HT-29 (cell line): Measurements from ENCODE around the gene OS9. TPM values are rescaled to one million over a fixed set of nuclear protein-coding genes. Genes with fewer than 3 reads are reported as not detected.
"Not testable (repeated sequence)": the region's sequence is repeated elsewhere in the genome, so short reads cannot be mapped to it uniquely, and the experiment has no call there.

Experiments used
- DNase-seq: peaks from one replicate; pipeline ENCODE4 v3.0.0-alpha.2; 2015; ENCODE audit warnings: low spot score
- total RNA-seq: library from RNA; depleted of rRNA; stranded (reverse); fragments of >200 nt; shearing (Covaris generic); gene quantifications from 2 replicates; pipeline ENCODE4 v1.2.3, GENCODE V29; 2014

OS9 gene
- total RNA-seq, 1 experiment from 2014 or later = 105 TPM

GRCh38 chr12:57694459-57695019, 607 bp downstream of the OS9 start:
- peak; percentile 12 for DNase-seq

GRCh38 chr12:57695770-57696432, 2.0 kb downstream of the OS9 start:
- DNase-seq = no peak

- DNase-seq = no peak
Measured at GRCh38 chr12:57697076-57697475, 3.1 kb downstream of the OS9 start.

DNA sequence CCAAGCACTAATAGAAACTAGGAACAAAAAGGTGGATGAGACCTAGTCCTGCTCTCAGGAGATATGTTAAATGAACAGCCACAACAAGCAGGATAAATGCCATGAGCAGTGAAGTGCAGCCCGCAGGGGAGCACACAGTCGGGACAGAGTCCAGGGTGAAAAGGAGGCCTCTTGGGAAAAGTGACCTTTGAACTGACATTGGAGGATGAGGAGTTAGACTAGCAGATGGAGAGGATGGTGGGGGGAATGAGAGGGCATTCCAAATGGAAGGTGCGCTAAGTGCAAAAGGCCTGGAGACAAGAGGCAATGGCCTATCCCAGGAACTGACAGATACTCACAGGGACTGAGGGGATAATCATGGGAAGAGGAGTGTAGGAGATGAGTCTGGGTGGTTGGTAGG, 4.5 kb downstream of the OS9 start:
- no peak for DNase-seq

DNA sequence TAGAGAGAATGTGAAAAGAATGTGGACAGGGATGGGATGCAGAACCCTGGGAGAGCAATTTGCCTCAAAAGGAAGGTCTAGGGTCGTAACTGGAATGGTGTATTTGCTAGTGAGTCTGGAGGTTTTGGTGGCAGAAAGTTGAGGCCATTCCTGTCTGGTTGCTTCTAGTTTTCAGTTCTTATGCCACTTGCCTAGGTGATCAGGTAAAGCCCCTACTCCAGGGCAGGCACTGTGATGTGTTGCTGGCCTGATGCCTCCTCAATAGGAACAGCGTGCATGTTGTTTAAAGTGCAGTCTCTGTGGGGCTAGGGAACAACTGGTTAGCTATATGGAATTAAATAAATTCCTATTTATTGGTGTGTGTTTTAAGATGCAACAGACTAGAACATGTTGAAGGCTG, 6.4 kb downstream of the OS9 start:
- no peak for DNase-seq

DNA sequence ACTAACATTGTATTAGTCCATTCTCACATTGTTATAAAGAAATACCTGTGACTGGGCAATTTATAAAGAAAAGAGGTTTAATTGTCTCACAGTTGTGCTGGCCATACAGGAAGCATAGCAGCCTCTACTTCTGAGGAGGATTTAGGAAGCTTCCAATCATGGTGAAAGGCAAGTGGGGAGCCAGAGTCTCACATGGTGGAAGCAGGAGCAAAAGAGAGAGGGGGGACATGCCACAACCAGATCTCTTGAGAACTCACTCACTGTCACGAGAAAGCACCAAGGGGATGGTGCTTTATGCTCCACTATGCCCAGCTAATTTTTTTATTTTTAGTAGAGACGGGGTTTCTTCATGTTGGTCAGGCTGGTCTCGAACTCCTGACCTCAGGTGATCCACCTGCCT, 13.3 kb downstream of the OS9 start:
- DNase-seq = no peak

DNA sequence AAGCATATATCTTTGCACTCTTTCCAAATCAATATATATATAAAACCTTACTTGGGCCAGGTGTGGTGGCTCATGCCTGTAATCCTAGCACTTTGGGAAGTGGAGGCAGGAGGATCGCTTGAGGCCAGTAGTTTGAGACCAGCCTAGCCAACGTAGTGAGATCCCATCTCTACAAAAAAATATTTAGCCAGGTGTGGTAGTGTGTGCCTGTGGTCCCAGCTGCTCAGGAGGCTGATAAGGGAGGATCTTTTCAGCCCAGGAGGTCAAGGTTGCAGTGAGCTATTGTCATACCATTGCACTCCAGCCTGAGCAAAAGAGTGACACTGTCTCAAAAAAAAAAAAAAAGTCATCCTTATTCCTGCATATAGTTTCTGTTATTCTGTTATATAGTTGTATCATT, 14.4 kb downstream of the OS9 start:
- no peak for DNase-seq

DNA sequence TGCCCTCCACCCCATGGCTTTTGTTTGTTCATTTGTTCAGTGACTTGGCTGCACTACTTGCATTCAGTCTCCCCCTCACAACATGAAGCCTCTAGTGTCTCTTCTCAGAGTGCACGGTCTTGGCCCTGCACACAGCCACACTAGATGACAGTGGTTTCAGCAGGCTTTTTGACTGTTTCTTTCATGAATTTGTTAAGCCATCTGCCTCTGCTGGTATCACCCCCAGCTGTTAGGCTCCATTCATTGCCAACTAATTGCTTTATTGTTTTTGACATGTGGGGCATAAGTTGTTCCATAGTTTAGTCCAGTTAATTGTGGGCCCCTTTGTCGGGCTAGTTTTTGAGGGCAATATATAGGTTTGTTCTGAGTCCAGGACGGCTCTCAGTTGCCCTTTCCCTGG, 18.8 kb downstream of the OS9 start:
- DNase-seq = no peak

- DNase-seq = no peak
Measured at GRCh38 chr12:57713209-57713608, 19.3 kb downstream of the OS9 start.

DNA sequence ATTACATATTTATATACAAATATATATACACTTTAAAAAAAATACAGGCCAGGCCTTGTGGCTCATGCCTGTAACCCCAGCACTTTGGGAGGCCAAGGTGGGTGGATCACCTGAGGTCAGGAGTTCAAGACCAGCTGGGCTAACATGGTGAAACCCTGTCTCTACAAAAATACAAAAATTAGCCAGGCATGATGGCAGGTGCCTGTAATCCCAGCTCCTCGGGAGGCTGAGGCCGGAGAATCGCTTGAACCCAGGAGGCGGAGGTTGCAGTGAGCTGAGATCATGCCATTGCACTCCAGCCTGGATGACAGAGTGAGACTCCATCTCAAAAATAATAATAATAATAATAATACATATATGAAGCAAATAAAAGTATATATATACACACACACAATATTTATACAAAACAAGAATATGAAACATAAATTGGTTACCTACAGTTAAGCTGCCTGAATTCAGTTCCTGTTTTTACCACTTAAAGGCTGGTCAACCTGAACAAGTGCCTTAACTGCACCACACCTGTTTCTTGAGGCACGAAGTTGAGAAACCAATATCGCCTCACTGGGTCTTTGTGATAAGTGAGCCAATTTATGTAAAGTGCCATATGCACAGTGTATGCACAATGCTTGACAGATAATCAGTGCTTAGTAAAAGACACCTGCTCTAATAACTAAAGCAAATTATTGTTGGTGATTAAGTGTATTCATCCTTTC, 21.3 kb downstream of the OS9 start:
- not testable (repeated sequence) for DNase-seq

- no peak for DNase-seq
Measured at GRCh38 chr12:57715786-57716185, 21.9 kb downstream of the OS9 start.

DNA sequence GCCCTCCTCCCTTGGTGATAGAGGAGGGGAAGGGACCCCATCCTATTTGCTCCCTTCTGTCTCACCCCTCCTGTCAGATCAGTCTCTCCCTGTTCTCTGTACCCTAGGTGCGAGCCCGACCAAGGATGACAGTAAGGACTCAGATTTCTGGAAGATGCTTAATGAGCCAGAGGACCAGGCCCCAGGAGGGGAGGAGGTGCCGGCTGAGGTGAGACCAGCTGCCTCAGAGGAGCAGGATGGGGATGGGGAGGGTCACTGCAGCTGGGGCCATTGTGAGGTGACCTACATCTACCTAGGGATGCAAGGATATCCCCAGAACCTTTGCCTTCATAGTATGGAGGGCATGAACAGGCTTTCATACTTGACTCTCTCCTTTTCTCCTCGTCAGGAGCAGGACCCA, 22.4 kb downstream of the OS9 start:
- DNase-seq = no peak

- DNase-seq = no peak
Measured at GRCh38 chr12:57717131-57717530, 23.2 kb downstream of the OS9 start.

GRCh38 chr12:57717846-57718640, 24.1 kb downstream of the OS9 start:
- DNase-seq = no peak

DNA sequence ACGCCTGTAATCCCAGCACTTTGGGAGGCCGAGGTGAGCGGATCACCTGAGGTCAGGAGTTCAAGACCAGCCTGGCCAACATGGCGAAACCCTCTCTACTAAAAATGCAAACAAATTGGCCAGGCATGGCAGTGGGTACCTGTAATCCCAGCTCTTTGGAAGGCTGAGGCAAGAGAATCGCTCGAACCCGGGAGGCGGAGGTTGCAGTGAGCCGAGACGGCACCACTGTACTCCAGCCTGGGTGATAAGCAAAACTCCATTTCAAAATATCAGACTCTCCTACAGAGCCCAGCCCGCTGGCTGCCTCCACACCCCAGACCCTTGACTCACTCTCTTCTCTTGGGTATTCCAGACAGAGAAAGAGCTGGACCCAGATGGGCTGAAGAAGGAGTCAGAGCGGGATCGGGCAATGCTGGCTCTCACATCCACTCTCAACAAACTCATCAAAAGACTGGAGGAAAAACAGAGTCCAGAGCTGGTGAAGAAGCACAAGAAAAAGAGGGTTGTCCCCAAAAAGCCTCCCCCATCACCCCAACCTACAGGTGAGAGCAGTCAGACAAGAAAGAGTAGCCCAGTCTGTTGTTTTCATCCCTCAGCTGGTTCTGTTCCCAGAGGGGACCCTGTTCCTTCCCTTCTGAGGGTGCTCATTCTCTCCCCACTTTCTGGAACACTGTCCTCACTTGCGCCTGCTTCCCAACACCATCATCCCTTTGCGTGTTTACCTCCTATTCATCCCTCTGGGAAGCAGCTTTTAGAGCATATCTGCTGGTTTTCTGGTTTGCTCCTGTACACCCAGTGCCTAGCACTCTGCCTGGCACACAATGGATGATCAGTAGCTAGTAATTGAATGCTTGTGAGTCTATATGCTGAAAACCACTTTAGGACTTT, 25.0 kb downstream of the OS9 start:
- no peak for DNase-seq

- DNase-seq = no peak
Measured at GRCh38 chr12:57719777-57720605, 26.1 kb downstream of the OS9 start.

DNA sequence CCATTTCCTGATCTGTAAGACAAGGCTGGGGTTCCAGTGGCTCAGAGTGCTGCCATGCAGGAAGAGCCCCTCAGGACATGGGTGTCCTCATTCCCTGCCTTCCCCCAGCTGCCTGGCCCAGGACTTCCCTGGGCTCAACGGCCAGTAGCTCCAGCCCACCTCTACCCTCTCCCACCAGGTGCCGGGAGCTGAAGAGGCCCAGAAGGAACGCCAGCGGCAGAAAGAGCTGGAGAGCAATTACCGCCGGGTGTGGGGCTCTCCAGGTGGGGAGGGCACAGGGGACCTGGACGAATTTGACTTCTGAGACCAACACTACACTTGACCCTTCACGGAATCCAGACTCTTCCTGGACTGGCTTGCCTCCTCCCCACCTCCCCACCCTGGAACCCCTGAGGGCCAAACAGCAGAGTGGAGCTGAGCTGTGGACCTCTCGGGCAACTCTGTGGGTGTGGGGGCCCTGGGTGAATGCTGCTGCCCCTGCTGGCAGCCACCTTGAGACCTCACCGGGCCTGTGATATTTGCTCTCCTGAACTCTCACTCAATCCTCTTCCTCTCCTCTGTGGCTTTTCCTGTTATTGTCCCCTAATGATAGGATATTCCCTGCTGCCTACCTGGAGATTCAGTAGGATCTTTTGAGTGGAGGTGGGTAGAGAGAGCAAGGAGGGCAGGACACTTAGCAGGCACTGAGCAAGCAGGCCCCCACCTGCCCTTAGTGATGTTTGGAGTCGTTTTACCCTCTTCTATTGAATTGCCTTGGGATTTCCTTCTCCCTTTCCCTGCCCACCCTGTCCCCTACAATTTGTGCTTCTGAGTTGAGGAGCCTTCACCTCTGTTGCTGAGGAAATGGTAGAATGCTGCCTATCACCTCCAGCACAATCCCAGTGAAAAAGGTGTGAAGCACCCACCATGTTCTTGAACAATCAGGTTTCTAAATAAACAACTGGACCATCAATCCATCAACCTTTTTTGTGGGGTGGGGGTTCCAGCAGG, 27.0 kb downstream of the OS9 start:
- no peak for DNase-seq

GRCh38 chr12:57721846-57722608, 28.1 kb downstream of the OS9 start:
- DNase-seq = not testable (repeated sequence)
